Activated CD4-positive, alpha-beta T cell treated with anti-CD3 and anti-CD28 coated beads, Interleukin-2, amount 50 U/mL, for 48 hours (primary cell): ENCODE data around the gene NTMT1.

Source experiments
- DNase-seq, 2 experiments: peaks; one replicate each; pipeline ENCODE4 v3.0.0-alpha.2; 2020

The NTMT1 gene

GRCh38 chr9:129597355-129598088, 28.4 kb upstream of the NTMT1 start:
- peak; percentile 33 to 44 for DNase-seq

GRCh38 chr9:129598089-129598596, 27.8 kb upstream of the NTMT1 start:
- no peak for DNase-seq

GRCh38 chr9:129601082-129601674, 24.8 kb upstream of the NTMT1 start:
- DNase-seq = no peak

- DNase-seq = no peak
These were observed 23.2 kb upstream of the NTMT1 start for GRCh38 chr9:129602598-129603415.

GRCh38 chr9:129604056-129604765, 21.8 kb upstream of the NTMT1 start:
- DNase-seq = no peak

- DNase-seq = no peak
These were observed 21.2 kb upstream of the NTMT1 start for GRCh38 chr9:129604766-129605163.

- DNase-seq = no peak
These were observed 19.6 kb upstream of the NTMT1 start for GRCh38 chr9:129606161-129607026.

- no peak for DNase-seq
These were observed 19.0 kb upstream of the NTMT1 start for GRCh38 chr9:129607027-129607387.

- no peak for DNase-seq
These were observed 17.1 kb upstream of the NTMT1 start for GRCh38 chr9:129608561-129609481.

- peak; percentile 35 to 52 for DNase-seq
These were observed 16.3 kb upstream of the NTMT1 start for GRCh38 chr9:129609486-129610212.

- no peak for DNase-seq
These were observed 15.8 kb upstream of the NTMT1 start for GRCh38 chr9:129610213-129610472.

GRCh38 chr9:129610473-129611306, 15.3 kb upstream of the NTMT1 start:
- DNase-seq = peak; percentile 81 to 83

- no peak for DNase-seq
These were observed 14.6 kb upstream of the NTMT1 start for GRCh38 chr9:129611307-129611800.

- no peak for DNase-seq
These were observed 13.8 kb upstream of the NTMT1 start for GRCh38 chr9:129612123-129612522.

- DNase-seq = no peak
These were observed 13.0 kb upstream of the NTMT1 start for GRCh38 chr9:129612815-129613519.

- DNase-seq = no peak
These were observed 12.3 kb upstream of the NTMT1 start for GRCh38 chr9:129613520-129614175.

- DNase-seq = no peak
These were observed 11.0 kb upstream of the NTMT1 start for GRCh38 chr9:129614932-129615331.
